Measurements from ENCODE around the gene ZMIZ2.
"Not testable (repeated sequence)": the region's sequence is repeated elsewhere in the genome, so short reads cannot be mapped to it uniquely, and the experiment has no call there.

Gene ZMIZ2

DNA sequence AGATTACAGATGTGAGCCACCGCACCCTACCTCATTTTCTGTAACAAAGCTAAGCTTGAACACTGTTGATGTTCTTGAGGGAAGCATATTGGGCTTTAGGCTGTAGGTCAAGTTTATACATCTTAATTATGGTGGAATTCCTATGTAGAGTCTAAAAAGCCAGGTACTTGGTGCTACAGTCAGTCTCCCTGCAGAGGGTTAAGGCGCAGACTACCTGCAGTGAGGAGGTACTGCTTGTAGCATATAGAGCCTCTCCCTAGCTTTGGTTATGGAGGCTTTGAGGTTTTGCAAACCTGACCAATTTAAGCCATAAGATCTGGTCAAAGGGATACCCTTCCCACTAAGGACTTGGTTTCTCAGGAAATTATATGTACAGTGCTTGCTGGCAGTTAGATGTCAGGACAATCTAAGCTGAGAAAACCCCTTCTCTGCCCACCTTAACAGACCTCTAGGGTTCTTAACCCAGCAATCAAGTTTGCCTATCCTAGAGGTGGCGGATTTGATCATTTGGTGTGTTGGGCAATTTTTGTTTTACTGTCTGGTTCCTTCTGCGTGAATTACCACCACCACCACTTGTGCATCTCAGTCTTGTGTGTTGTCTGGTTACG, 53.9 kb downstream of the ZMIZ2 start:
- DNase-seq (ENCODE audit: low read depth, low spot score): no peak
- no peak overlapping the region for H3K4me3 ChIP-seq (ENCODE audit: low read depth, low read length)
- TF ChIP-seq CTCF (IDR thresholded peaks at IDR 0.05; ENCODE audit: insufficient read depth, low read length, missing control alignments): no peak
- CTCF ChIA-PET: interaction anchor here (0.6 to 1.2 kb wide), 3 partner anchors 43 to 334 kb away, joined by 3 read pairs; no protein-coding TSS in a partner anchor
- POLR2A ChIA-PET: interaction anchor here (0.6 to 1.2 kb wide), 2 partner anchors 11 to 220 kb away, joined by 3 read pairs; no protein-coding TSS in a partner anchor

DNA sequence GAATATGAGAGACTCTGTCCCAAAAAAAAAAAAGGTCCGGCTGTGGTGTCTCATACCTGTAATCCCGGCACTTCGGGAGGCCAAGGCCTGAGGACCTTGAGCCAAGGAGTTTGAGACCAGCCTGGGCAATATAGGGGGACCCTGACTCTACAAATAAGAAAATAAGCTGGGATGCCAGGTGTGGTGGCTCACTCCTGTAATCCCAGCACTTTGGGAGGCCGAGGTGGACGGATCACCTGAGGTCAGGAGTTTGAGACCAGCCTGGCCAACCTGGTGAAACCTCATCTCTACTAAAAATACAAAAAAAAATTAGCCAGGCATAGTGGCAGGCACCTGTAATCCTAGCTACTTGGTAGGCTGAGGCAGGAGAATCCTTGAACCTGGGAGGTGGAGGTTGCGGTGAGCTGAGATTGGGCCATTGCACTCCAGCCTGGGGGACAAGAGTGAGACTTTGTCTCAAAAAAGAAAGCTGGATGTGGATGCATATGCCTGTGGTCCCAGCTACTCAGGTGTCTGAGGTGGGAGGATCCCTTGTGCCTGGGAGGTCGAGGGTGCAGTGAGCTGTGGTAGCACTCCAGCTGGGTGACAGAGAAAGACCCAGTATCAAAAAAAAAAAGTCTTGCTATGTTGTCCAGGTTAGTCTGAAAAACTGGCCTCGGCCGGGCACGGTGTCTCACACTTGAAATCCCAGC, 55.3 kb downstream of the ZMIZ2 start:
- CTCF ChIA-PET; DNase-seq (ENCODE audit: low read depth, low spot score); H3K4me3 ChIP-seq (ENCODE audit: low read depth, low read length): not testable (repeated sequence)
- POLR2A ChIA-PET: interaction anchor here (1.3 kb wide), 1 partner anchor 20 kb away, joined by 4 read pairs; no protein-coding TSS in a partner anchor

DNA sequence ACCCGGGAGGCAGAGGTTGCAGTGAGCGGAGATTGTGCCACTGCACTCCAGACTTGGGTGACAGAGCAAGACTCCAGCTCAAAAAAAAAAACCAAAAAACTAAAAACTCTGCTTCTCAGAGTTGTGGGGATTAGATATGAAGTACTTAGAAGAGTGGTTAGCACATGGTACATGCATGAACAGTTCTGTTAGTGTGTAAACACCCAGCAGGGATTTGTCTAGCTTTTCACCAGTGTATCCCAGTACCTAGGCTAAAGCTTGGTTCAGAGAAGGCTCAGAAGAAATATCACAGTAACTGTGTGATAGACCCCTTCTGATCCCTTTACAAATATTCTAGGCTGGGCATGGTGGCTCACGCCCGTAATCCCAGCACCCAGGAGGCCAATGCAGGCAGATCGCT, 57.3 kb downstream of the ZMIZ2 start:
- ChIA-PET CTCF (no interaction called here), POLR2A (interaction anchor here (1.2 kb wide), 2 partner anchors 9 to 42 kb away, joined by 4 to 6 read pairs; partner anchors contain the start of genes H2AZ2 and PPIA)
- no peak for DNase-seq (ENCODE audit: low read depth, low spot score)
- no peak for TF ChIP-seq CTCF (IDR thresholded peaks at IDR 0.05; ENCODE audit: insufficient read depth, low read length, missing control alignments)
- H3K4me3 ChIP-seq (ENCODE audit: low read depth, low read length): no peak overlapping the region

DNA sequence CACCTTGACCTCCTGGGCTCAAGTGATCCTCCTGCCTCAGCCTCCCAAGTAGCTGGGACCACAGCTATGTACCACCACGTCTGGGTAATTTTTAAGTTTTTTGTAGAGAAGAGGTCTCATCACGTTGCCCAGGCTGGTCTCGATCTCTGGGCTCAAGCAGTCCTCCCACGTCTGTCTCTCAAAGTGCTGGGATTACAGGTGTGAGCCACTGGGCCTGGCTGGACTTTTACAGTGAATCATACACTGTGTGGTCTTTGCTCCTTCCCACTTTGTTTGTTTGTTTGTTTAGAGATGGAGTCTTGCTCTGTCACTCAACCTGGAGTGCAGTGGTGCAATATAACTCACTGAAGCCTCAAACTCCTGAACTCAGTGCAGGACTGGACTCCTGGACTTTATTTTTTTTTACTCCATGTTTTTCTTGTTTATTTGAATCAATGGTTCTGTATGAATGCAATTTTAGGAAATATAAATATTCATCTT, 60.3 kb downstream of the ZMIZ2 start:
- CTCF ChIA-PET: no interaction called here
- no peak for DNase-seq (ENCODE audit: low read depth, low spot score)
- no peak for TF ChIP-seq CTCF (IDR thresholded peaks at IDR 0.05; ENCODE audit: insufficient read depth, low read length, missing control alignments)
- POLR2A ChIA-PET: no interaction called here
- no peak overlapping the region for H3K4me3 ChIP-seq (ENCODE audit: low read depth, low read length)

DNA sequence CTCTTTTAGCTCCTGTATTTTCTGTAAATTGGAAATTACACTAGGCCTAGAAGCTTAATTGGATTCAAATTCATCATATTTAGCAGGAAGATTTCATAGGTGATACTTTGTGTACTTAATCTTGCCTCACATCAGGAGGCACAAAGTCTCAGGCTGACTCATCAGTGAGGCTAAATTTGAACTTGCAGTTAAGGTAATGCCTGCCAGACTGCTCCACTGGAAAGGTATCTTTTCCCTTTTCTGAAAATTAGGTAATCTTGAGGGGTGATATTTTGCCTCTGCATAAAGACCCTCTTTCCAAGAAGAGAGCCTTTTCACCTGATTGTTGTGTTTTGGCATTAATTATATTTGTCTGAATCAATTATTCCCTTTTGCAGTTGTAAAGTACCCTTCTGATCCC, 62.4 kb downstream of the ZMIZ2 start:
- no peak overlapping the region for H3K4me3 ChIP-seq (ENCODE audit: low read depth, low read length)
- ChIA-PET CTCF (no interaction called here), POLR2A (no interaction called here)
- no peak for DNase-seq (ENCODE audit: low read depth, low spot score)
- TF ChIP-seq CTCF (IDR thresholded peaks at IDR 0.05; ENCODE audit: insufficient read depth, low read length, missing control alignments): no peak

DNA sequence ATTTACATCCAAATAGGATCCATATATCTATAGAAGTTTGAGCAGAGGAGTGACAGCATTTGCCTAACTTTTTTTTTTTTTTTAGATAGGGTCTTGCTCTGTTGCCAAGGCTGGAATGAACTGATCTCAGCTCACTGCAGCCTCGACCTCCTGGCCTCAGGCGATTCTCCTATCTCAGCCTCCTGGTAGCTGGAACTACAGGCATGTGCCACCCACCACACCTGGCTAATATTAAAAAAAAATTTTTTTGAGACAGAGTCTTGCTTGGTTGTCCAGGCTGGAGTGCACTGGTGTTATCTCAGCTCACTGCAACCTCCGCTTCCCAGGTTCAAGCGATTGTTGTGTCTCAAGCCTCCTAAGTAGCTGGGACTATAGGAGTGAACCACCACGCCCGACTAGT, 62.9 kb downstream of the ZMIZ2 start:
- no peak overlapping the region for H3K4me3 ChIP-seq (ENCODE audit: low read depth, low read length)
- DNase-seq (ENCODE audit: low read depth, low spot score): no peak
- TF ChIP-seq CTCF (IDR thresholded peaks at IDR 0.05; ENCODE audit: insufficient read depth, low read length, missing control alignments): no peak
- ChIA-PET POLR2A (no interaction called here), CTCF (no interaction called here)
